ENCODE measurements around the gene CENPC.

DNA sequence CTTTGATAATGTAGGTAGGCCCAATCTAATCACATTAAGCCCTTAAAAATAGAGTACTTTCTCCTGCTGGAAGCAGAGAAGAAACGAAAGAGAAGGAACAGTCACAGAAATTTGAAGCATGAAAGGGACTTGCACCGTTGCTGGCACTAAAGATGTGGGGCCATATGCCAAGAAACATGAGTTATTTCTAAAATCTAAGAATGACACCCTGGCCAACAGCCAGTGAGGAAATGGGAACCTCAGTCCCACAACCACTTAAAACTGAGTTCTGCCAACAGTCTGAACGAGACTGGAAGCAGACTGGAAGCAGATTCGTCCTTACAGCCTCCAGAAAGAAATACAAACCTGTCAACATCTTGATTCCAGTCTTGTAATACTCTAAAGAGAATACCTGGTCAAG, 70.1 kb downstream of the CENPC start:
- TF ChIP-seq, protein P1, sequence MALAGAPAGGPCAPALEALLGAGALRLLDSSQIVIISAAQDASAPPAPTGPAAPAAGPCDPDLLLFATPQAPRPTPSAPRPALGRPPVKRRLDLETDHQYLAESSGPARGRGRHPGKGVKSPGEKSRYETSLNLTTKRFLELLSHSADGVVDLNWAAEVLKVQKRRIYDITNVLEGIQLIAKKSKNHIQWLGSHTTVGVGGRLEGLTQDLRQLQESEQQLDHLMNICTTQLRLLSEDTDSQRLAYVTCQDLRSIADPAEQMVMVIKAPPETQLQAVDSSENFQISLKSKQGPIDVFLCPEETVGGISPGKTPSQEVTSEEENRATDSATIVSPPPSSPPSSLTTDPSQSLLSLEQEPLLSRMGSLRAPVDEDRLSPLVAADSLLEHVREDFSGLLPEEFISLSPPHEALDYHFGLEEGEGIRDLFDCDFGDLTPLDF (CRISPR knock-in tag; IDR thresholded peaks at IDR 0.05), result no peak
- TF ChIP-seq, protein P2, sequence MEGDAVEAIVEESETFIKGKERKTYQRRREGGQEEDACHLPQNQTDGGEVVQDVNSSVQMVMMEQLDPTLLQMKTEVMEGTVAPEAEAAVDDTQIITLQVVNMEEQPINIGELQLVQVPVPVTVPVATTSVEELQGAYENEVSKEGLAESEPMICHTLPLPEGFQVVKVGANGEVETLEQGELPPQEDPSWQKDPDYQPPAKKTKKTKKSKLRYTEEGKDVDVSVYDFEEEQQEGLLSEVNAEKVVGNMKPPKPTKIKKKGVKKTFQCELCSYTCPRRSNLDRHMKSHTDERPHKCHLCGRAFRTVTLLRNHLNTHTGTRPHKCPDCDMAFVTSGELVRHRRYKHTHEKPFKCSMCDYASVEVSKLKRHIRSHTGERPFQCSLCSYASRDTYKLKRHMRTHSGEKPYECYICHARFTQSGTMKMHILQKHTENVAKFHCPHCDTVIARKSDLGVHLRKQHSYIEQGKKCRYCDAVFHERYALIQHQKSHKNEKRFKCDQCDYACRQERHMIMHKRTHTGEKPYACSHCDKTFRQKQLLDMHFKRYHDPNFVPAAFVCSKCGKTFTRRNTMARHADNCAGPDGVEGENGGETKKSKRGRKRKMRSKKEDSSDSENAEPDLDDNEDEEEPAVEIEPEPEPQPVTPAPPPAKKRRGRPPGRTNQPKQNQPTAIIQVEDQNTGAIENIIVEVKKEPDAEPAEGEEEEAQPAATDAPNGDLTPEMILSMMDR (IDR thresholded peaks at IDR 0.05), result no peak
- TF ChIP-seq ZBTB21 (CRISPR knock-in tag; IDR thresholded peaks at IDR 0.05; ENCODE audit: borderline replicate concordance), result no peak
- TF ChIP-seq JUN (CRISPR knock-in tag; IDR thresholded peaks at IDR 0.05), result no peak
- TF ChIP-seq, protein P3, sequence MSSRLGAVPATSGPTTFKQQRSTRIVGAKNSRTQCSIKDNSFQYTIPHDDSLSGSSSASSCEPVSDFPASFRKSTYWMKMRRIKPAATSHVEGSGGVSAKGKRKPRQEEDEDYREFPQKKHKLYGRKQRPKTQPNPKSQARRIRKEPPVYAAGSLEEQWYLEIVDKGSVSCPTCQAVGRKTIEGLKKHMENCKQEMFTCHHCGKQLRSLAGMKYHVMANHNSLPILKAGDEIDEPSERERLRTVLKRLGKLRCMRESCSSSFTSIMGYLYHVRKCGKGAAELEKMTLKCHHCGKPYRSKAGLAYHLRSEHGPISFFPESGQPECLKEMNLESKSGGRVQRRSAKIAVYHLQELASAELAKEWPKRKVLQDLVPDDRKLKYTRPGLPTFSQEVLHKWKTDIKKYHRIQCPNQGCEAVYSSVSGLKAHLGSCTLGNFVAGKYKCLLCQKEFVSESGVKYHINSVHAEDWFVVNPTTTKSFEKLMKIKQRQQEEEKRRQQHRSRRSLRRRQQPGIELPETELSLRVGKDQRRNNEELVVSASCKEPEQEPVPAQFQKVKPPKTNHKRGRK (CRISPR knock-in tag; IDR thresholded peaks at IDR 0.05; ENCODE audit: borderline replicate concordance), result no peak
- TF ChIP-seq TCF7 (CRISPR knock-in tag; IDR thresholded peaks at IDR 0.05; ENCODE audit: low read depth), result no peak
- no peak for TF ChIP-seq NFE2L1 (CRISPR knock-in tag; IDR thresholded peaks at IDR 0.05)
- no peak for TF ChIP-seq CREB1 (CRISPR knock-in tag; IDR thresholded peaks at IDR 0.05)
- TF ChIP-seq, protein P4, sequence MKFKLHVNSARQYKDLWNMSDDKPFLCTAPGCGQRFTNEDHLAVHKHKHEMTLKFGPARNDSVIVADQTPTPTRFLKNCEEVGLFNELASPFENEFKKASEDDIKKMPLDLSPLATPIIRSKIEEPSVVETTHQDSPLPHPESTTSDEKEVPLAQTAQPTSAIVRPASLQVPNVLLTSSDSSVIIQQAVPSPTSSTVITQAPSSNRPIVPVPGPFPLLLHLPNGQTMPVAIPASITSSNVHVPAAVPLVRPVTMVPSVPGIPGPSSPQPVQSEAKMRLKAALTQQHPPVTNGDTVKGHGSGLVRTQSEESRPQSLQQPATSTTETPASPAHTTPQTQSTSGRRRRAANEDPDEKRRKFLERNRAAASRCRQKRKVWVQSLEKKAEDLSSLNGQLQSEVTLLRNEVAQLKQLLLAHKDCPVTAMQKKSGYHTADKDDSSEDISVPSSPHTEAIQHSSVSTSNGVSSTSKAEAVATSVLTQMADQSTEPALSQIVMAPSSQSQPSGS (CRISPR knock-in tag; IDR thresholded peaks at IDR 0.05; ENCODE audit: borderline replicate concordance, low read depth), result no peak
- no peak for TF ChIP-seq TEAD4 (CRISPR knock-in tag; IDR thresholded peaks at IDR 0.05)
- no peak for TF ChIP-seq ZNF121 (CRISPR knock-in tag; IDR thresholded peaks at IDR 0.05)

Measured in WTC11 (cell line).